Upper lobe of left lung (tissue), 6 donors: ENCODE data around the gene SMAD3. TPM values are rescaled to one million over a fixed set of nuclear protein-coding genes. Genes with fewer than 3 reads are reported as not detected.
"Not testable (repeated sequence)": the region's sequence is repeated elsewhere in the genome, so short reads cannot be mapped to it uniquely, and the experiment has no call there.

Experiments used
- ATAC-seq, 2 donors: fragments of 200-7000 bp; cut with Tn5 transposase; one replicate each; pipeline ENCODE4 v1.9.1; 2022; ENCODE audit warnings: mild to moderate bottlenecking in 2 of 2, moderate library complexity in 2 of 2; ENCODE audit not compliant: low FRiP score in 2 of 2
- DNase-seq, 2 donors: peaks; one replicate each; pipeline ENCODE4 v3.0.0-alpha.2; 2019 to 2020
- H3K27ac ChIP-seq, 4 donors: fragments of 200-600 bp; sonication (generic); one replicate each; pipeline ENCODE4 v1.5.1; 2016 to 2019
- H3K27me3 ChIP-seq, 4 donors: fragments of 200-600 bp; sonication (generic); one replicate each; pipeline ENCODE4 v1.5.1; 2017 to 2019
- H3K36me3 ChIP-seq, 4 donors: fragments of 200-600 bp; sonication (generic); one replicate each; pipeline ENCODE4 v1.5.1; 2016 to 2019
- H3K4me1 ChIP-seq, 4 donors: fragments of 200-600 bp; sonication (generic); one replicate each; pipeline ENCODE4 v1.5.1; 2018 to 2019
- H3K4me3 ChIP-seq, 4 donors: fragments of 200-600 bp; sonication (generic); one replicate each; pipeline ENCODE4 v1.5.1; 2017 to 2019; ENCODE audit warnings: mild to moderate bottlenecking in 2 of 4, moderate library complexity in 1 of 4
- H3K9me3 ChIP-seq, 4 donors: fragments of 200-600 bp; sonication (generic); one replicate each; pipeline ENCODE4 v1.5.1; 2018 to 2019
- CTCF ChIP-seq, 6 experiments: fragments of 450-650 bp in 4 of 6; fragments of 200-600 bp in 2 of 6; sonication (generic) in 2 of 6; IDR thresholded peaks; one replicate each; pipeline ENCODE4 v1.5.1; 2016 to 2019; ENCODE audit warnings: antibody characterized with exemption in 6 of 6
- EP300 ChIP-seq, 4 donors: sonication (generic); formaldehyde crosslinking; IDR thresholded peaks; one replicate each; pipeline ENCODE4 v1.5.1; 2017; ENCODE audit warnings: antibody characterized with exemption in 4 of 4, control low read depth in 2 of 4
- POLR2A ChIP-seq, 4 donors: fragments of 450-650 bp; IDR thresholded peaks; one replicate each; pipeline ENCODE4 v1.5.1; 2016 to 2017; ENCODE audit warnings: antibody characterized with exemption in 4 of 4, mild to moderate bottlenecking in 2 of 4
- POLR2AphosphoS5 ChIP-seq, 2 donors: sonication (generic); formaldehyde crosslinking; IDR thresholded peaks; one replicate each; pipeline ENCODE4 v1.5.1; 2017; ENCODE audit warnings: antibody characterized with exemption in 2 of 2
- WGBS, 2 donors: methylation state at CpG; one replicate each; pipeline ENCODE4 v1.1.5; 2017 to 2018; 5-methylcytosine and 5-hydroxymethylcytosine counted together
- total RNA-seq, 6 donors: library from RNA; depleted of rRNA in 4 of 6; stranded (reverse); fragments of >200 nt in 4 of 6; gene quantifications; one replicate each; pipeline versions ENCODE4 v1.1.0 to v1.2.1, GENCODE V29; 2016 to 2021
- donor health status: DM: no; HTN: no; CAD: no; lungs with moderate emphysema.
- donor health status: DM: no; HTN: yes; CAD: no; lungs with severe emphysema.

The SMAD3 gene
- total RNA-seq, 6 donors from 2014 or later: 31.7 to 44.5 (median 36.3) TPM

DNA sequence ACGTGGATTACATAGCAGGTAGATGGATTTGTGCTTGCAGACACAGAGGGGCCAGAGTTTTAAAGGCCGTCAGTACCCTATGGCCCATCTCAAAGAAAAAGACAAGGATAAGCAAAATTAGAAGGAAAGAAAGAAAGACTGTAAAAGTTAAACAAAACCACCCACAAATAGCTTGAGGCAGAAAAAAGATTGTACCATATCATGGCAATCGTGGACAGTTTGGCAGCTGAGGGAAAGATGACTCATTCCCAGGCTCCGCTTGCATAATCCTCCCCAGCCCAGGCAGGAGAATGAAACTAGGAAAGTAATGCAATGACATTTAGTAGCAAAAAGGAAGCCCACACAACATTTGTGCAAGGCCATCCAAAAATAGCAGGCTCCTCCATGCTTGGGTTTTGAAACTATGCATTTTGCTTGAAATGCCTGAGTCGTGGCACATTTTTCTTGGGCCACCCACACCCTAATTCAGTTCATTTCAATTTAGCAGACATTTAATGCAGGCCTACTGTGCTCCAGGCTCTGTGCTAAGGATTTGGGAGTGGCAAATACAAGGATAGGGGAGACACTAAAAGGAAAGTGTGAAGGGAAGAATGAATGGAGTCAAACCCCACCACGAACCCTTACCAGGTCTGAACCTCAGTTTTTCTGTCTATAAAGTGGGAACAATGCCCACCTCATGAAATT is 40.9 kb upstream of the SMAD3 start:
- Histone ChIP-seq H3K4me3 (no peak overlapping the region), H3K27me3 (no peaks in the 10 kb centered on the region), H3K4me1 (peaks cover 34 to 38% (median 36%) of the 10 kb centered on the region in 4 donors), H3K36me3 (no peaks in the 10 kb centered on the region), H3K27ac (peak overlapping the region; percentile 50 to 74 (median 61)), H3K9me3 (no peaks in the 10 kb centered on the region)
- peak; percentile 88 to 92 for ATAC-seq
- TF ChIP-seq POLR2AphosphoS5 (IDR thresholded peaks at IDR 0.05): peak; percentile 69 to 85
- TF ChIP-seq CTCF (IDR thresholded peaks at IDR 0.05): no peak
- TF ChIP-seq EP300 (IDR thresholded peaks at IDR 0.05): peak in 1 of 4 donors; percentile 20
- TF ChIP-seq POLR2A (IDR thresholded peaks at IDR 0.05): no peak
- 26 to 35% methylated on average over 6 of the region's 6 CpGs for WGBS, 2 donors
- DNase-seq: peak in 1 of 2 donors; percentile 84

- no peaks in the 10 kb centered on the region for H3K9me3 ChIP-seq
- 54 to 62% methylated on average over 3 of the region's 3 CpGs for WGBS, 2 donors
- H3K36me3 ChIP-seq: no peaks in the 10 kb centered on the region
- peak overlapping the region; percentile 50 to 74 (median 61) for H3K27ac ChIP-seq
- H3K27me3 ChIP-seq: no peaks in the 10 kb centered on the region
- DNase-seq: no peak
- peaks cover 34 to 38% (median 36%) of the 10 kb centered on the region in 4 donors for H3K4me1 ChIP-seq
- no peak for ATAC-seq
- TF ChIP-seq CTCF (IDR thresholded peaks at IDR 0.05): no peak
- TF ChIP-seq POLR2A (IDR thresholded peaks at IDR 0.05): no peak
- TF ChIP-seq POLR2AphosphoS5 (IDR thresholded peaks at IDR 0.05): no peak
- TF ChIP-seq EP300 (IDR thresholded peaks at IDR 0.05): no peak
- H3K4me3 ChIP-seq: no peak overlapping the region
These were observed 40.4 kb upstream of the SMAD3 start for GRCh38 chr15:67024998-67025368.

- Histone ChIP-seq H3K9me3 (no peaks in the 10 kb centered on the region), H3K4me1 (peaks cover 34 to 38% (median 36%) of the 10 kb centered on the region in 4 donors), H3K27me3 (no peaks in the 10 kb centered on the region), H3K4me3 (no peak overlapping the region), H3K27ac (peak overlapping the region; percentile 28 to 74 (median 60)), H3K36me3 (no peaks in the 10 kb centered on the region)
- no peak for TF ChIP-seq EP300 (IDR thresholded peaks at IDR 0.05)
- TF ChIP-seq POLR2AphosphoS5 (IDR thresholded peaks at IDR 0.05): peak in 1 of 2 donors; percentile 15
- no peak for TF ChIP-seq POLR2A (IDR thresholded peaks at IDR 0.05)
- TF ChIP-seq CTCF (IDR thresholded peaks at IDR 0.05): no peak
- 36 to 42% methylated on average over 9 of the region's 9 CpGs for WGBS, 2 donors
- ATAC-seq (peak; percentile 55 to 65), DNase-seq (peak in 1 of 2 donors; percentile 43)
These were observed 39.4 kb upstream of the SMAD3 start for GRCh38 chr15:67025719-67026609.

- no peak for ATAC-seq
- Histone ChIP-seq H3K27me3 (no peaks in the 10 kb centered on the region), H3K36me3 (no peaks in the 10 kb centered on the region), H3K9me3 (no peaks in the 10 kb centered on the region), H3K4me3 (no peak overlapping the region), H3K4me1 (peaks cover 34 to 38% (median 36%) of the 10 kb centered on the region in 4 donors), H3K27ac (peak overlapping the region; percentile 23 to 74 (median 49))
- WGBS, 2 donors: 48 to 81% methylated on average over 4 of the region's 4 CpGs
- TF ChIP-seq POLR2A (IDR thresholded peaks at IDR 0.05): no peak
- TF ChIP-seq POLR2AphosphoS5 (IDR thresholded peaks at IDR 0.05): no peak
- TF ChIP-seq EP300 (IDR thresholded peaks at IDR 0.05): no peak
- no peak for TF ChIP-seq CTCF (IDR thresholded peaks at IDR 0.05)
- DNase-seq: no peak
These were observed 38.8 kb upstream of the SMAD3 start for GRCh38 chr15:67026610-67026967.

GRCh38 chr15:67028440-67028839 is 37.0 kb upstream of the SMAD3 start:
- H3K4me1 ChIP-seq: peaks cover 39 to 43% (median 41%) of the 10 kb centered on the region in 4 donors
- H3K36me3 ChIP-seq: not testable (repeated sequence)

More at GRCh38 chr15:67028440-67028839, 37.0 kb upstream of the SMAD3 start:
- ATAC-seq, H3K27ac ChIP-seq, DNase-seq, H3K4me3 ChIP-seq, H3K27me3 ChIP-seq, H3K9me3 ChIP-seq: not testable (repeated sequence)
- 89 to 94% methylated on average over 3 of the region's 3 CpGs for WGBS, 2 donors
